ENCODE measurements around the gene TAF3. TPM values are rescaled to one million over a fixed set of nuclear protein-coding genes. Genes with fewer than 3 reads are reported as not detected.

The TAF3 gene
- total and polyA plus RNA-seq, 2 experiments from 2014 or later = 4.1 to 6.4 TPM

DNA sequence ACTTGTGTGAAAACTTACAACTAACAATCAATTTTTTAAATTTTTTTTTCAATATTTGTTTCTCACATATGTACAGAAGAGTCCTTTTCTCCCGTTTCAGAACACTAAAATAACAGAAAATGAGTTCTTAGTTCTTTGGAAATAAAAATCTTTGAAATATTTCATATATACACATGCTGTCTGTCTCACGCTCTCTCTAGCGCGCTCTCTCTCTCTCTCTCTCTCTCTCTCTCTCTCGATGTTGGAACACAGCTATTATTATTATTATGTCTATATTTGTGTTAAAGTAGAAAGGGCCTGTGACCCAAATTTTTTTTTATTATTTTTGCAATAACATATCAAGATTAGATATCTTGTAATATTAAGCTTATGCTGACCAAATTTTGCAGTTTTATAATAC lies 139.3 kb downstream of the TAF3 start:
- Histone ChIP-seq H3K27me3 (no peaks in the 10 kb centered on the region), H3K4me1 (ENCODE audit: insufficient read depth) (no peaks in the 10 kb centered on the region), H3K36me3 (replicated peaks; ENCODE audit: insufficient read depth, low read depth) (no peaks in the 10 kb centered on the region), H3K27ac (no peak overlapping the region), H3K9me3 (ENCODE audit: low read depth) (no peaks in the 10 kb centered on the region), H3K4me2 (no peak overlapping the region), H4K20me1 (ENCODE audit: insufficient read depth, poor library complexity, severe bottlenecking) (no peaks in the 10 kb centered on the region), H3K9me2 (replicated peaks; ENCODE audit: insufficient read depth) (no peaks in the 10 kb centered on the region), H3K4me3 (no peak overlapping the region), H2AFZ (no peak overlapping the region), H3K79me2 (peaks cover 4% of the 10 kb centered on the region)
- 90% methylated on average over 4 of the region's 5 CpGs for WGBS (ENCODE audit: low lambda C conversion rate, missing lambda C conversion rate)
- TF ChIP-seq, protein P1, sequence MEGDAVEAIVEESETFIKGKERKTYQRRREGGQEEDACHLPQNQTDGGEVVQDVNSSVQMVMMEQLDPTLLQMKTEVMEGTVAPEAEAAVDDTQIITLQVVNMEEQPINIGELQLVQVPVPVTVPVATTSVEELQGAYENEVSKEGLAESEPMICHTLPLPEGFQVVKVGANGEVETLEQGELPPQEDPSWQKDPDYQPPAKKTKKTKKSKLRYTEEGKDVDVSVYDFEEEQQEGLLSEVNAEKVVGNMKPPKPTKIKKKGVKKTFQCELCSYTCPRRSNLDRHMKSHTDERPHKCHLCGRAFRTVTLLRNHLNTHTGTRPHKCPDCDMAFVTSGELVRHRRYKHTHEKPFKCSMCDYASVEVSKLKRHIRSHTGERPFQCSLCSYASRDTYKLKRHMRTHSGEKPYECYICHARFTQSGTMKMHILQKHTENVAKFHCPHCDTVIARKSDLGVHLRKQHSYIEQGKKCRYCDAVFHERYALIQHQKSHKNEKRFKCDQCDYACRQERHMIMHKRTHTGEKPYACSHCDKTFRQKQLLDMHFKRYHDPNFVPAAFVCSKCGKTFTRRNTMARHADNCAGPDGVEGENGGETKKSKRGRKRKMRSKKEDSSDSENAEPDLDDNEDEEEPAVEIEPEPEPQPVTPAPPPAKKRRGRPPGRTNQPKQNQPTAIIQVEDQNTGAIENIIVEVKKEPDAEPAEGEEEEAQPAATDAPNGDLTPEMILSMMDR (IDR thresholded peaks at IDR 0.05; ENCODE audit: poor library complexity) = no peak
- TF ChIP-seq EZH2 (IDR thresholded peaks at IDR 0.05; ENCODE audit: borderline replicate concordance) (no peak), EZH2phosphoT487 (IDR thresholded peaks at IDR 0.05; ENCODE audit: low read depth, severe bottlenecking, unreplicated experiment) (no peak)
- no peak for DNase-seq (ENCODE audit: low spot score)

DNA sequence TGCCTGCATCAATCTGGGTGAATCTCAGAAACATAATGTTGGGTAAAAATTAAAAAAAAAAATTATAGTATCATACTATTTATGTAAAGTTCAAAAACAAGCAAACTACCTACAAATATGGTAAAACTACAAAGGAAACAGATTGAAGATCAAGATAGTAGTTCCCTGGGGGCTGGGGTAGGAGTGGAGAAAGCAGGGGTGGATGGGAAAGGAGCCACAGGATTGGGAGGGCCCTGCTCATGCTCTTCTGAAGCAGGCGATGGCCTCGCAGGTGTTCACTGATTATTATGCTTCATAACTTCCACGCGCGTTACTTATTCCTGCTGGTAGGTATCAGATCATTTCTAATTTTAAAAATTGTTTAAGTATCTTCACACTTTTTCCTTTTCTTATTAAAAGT lies 140.1 kb downstream of the TAF3 start:
- H4K20me1 ChIP-seq (ENCODE audit: insufficient read depth, poor library complexity, severe bottlenecking) = no peaks in the 10 kb centered on the region

DNA sequence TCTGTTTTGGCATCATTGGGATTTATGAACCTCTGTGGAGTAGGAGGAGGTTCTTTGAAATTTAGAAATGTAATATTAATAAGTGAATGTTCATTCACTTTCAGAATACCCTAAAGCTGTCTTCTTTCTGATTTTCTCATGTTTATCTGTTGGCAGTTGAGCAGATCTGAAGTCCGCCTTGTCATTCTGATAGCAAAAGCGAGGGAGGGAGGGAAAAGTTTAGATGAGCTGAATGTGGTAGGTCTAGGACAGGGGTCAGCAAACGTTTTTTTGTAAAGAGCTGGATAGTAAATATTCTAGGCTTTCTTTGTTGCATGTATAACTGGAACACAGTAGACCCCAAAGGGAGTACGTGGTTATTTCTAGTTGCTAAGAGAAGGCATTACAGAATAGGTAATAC lies 141.8 kb downstream of the TAF3 start:
- Histone ChIP-seq H3K4me3 (no peak overlapping the region), H2AFZ (no peak overlapping the region), H3K27me3 (no peaks in the 10 kb centered on the region), H4K20me1 (ENCODE audit: insufficient read depth, poor library complexity, severe bottlenecking) (no peaks in the 10 kb centered on the region), H3K36me3 (replicated peaks; ENCODE audit: insufficient read depth, low read depth) (no peaks in the 10 kb centered on the region), H3K79me2 (peaks cover 4% of the 10 kb centered on the region), H3K27ac (no peak overlapping the region), H3K9me3 (ENCODE audit: low read depth) (no peaks in the 10 kb centered on the region), H3K9me2 (replicated peaks; ENCODE audit: insufficient read depth) (no peaks in the 10 kb centered on the region), H3K4me1 (ENCODE audit: insufficient read depth) (no peaks in the 10 kb centered on the region), H3K4me2 (no peak overlapping the region)
- DNase-seq (ENCODE audit: low spot score) = no peak
- TF ChIP-seq, protein P1 (IDR thresholded peaks at IDR 0.05; ENCODE audit: poor library complexity) = no peak
- no peak for TF ChIP-seq EZH2 (IDR thresholded peaks at IDR 0.05; ENCODE audit: borderline replicate concordance)
- no peak for TF ChIP-seq EZH2phosphoT487 (IDR thresholded peaks at IDR 0.05; ENCODE audit: low read depth, severe bottlenecking, unreplicated experiment)
- WGBS (ENCODE audit: low lambda C conversion rate, missing lambda C conversion rate) = 79% methylated on average over 4 of the region's 4 CpGs

More for the DNA sequence above, 140.1 kb downstream of the TAF3 start:
- no peak overlapping the region for H3K27ac ChIP-seq
- TF ChIP-seq, protein P1 (IDR thresholded peaks at IDR 0.05; ENCODE audit: poor library complexity) = no peak
- TF ChIP-seq EZH2phosphoT487 (IDR thresholded peaks at IDR 0.05; ENCODE audit: low read depth, severe bottlenecking, unreplicated experiment) (no peak), EZH2 (IDR thresholded peaks at IDR 0.05; ENCODE audit: borderline replicate concordance) (no peak)
- peaks cover 4% of the 10 kb centered on the region for H3K79me2 ChIP-seq
- 99% methylated on average over 5 of the region's 5 CpGs for WGBS (ENCODE audit: low lambda C conversion rate, missing lambda C conversion rate)
- no peaks in the 10 kb centered on the region for H3K36me3 ChIP-seq (replicated peaks; ENCODE audit: insufficient read depth, low read depth)
- H3K4me2 ChIP-seq = no peak overlapping the region
- no peaks in the 10 kb centered on the region for H3K27me3 ChIP-seq
- H3K4me1 ChIP-seq (ENCODE audit: insufficient read depth) = no peaks in the 10 kb centered on the region
- H2AFZ ChIP-seq = no peak overlapping the region
- H3K4me3 ChIP-seq = no peak overlapping the region
- no peaks in the 10 kb centered on the region for H3K9me2 ChIP-seq (replicated peaks; ENCODE audit: insufficient read depth)
- H3K9me3 ChIP-seq (ENCODE audit: low read depth) = no peaks in the 10 kb centered on the region
- DNase-seq (ENCODE audit: low spot score) = no peak

DNA sequence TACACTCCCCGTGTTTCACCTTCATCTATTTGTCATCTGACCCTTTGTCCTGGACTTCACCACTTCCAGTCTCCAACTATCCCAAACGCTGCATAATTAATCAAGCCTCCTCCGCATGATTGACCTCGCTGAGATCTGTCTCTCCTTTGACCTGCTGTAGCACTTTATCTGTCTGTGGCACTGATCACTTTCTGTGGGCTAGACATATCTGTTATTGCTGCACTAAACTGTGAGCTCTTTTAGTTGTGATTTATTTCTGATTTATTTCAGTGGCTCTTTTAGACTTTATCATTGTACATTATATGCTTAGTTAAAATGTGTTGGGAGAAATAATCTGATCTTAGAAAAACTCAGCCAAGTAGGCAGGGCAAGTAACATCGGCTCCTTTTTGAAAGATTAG lies 144.3 kb downstream of the TAF3 start:
- Histone ChIP-seq H3K4me1 (ENCODE audit: insufficient read depth) (no peaks in the 10 kb centered on the region), H3K27me3 (no peaks in the 10 kb centered on the region), H3K4me3 (no peak overlapping the region), H3K27ac (no peak overlapping the region), H2AFZ (no peak overlapping the region), H3K9me2 (replicated peaks; ENCODE audit: insufficient read depth) (no peaks in the 10 kb centered on the region), H4K20me1 (ENCODE audit: insufficient read depth, poor library complexity, severe bottlenecking) (no peaks in the 10 kb centered on the region), H3K36me3 (replicated peaks; ENCODE audit: insufficient read depth, low read depth) (no peaks in the 10 kb centered on the region), H3K4me2 (no peak overlapping the region), H3K9me3 (ENCODE audit: low read depth) (no peaks in the 10 kb centered on the region), H3K79me2 (peaks cover 4% of the 10 kb centered on the region)
- 82% methylated on average over 5 of the region's 5 CpGs for WGBS (ENCODE audit: low lambda C conversion rate, missing lambda C conversion rate)
- TF ChIP-seq EZH2 (IDR thresholded peaks at IDR 0.05; ENCODE audit: borderline replicate concordance) (no peak), EZH2phosphoT487 (IDR thresholded peaks at IDR 0.05; ENCODE audit: low read depth, severe bottlenecking, unreplicated experiment) (no peak)
- TF ChIP-seq, protein P1 (IDR thresholded peaks at IDR 0.05; ENCODE audit: poor library complexity) = no peak
- no peak for DNase-seq (ENCODE audit: low spot score)

Data from hepatocyte (in vitro differentiated cells).